GM12872 (cell line): ENCODE data around the gene KAZN.

Source experiments
- TF ChIP-seq, protein P1 (sequence below): IDR thresholded peaks from 3 replicates; pipeline ENCODE4 v1.5.1; 2011; ENCODE audit warnings: low read depth, mild to moderate bottlenecking, low read length, moderate library complexity; ENCODE audit not compliant: insufficient read depth

The KAZN gene

DNA sequence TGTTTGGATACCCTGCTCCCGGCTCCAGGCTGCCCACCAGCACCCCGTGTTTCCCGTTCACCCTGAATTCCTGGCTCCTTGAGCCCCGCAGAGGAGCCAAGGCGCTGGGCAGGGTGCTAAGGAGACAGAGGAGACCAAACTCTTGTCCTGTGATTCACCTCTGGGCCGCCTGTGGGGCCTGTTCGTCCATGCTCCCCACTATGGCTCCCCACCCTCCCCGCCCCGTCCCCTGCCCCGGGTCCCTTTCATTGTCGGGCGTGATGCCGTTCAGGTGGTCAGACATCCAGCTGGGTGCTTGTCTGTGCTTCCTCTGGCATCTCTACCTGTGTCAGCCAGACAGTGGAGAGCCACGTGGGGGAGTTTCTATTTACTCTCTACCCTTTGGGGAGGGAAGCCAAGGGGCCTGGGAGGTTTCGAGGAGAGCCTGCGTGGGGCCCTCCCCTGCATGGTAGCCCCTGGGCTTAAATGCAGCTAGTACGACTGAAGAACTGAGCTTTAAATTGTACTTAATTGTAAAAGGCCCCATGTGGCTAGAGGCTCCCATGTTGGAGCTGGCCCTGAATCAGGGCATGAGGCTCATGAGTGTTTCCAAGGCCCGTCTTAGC, 333.7 kb downstream of the KAZN start:
- TF ChIP-seq, protein P1, sequence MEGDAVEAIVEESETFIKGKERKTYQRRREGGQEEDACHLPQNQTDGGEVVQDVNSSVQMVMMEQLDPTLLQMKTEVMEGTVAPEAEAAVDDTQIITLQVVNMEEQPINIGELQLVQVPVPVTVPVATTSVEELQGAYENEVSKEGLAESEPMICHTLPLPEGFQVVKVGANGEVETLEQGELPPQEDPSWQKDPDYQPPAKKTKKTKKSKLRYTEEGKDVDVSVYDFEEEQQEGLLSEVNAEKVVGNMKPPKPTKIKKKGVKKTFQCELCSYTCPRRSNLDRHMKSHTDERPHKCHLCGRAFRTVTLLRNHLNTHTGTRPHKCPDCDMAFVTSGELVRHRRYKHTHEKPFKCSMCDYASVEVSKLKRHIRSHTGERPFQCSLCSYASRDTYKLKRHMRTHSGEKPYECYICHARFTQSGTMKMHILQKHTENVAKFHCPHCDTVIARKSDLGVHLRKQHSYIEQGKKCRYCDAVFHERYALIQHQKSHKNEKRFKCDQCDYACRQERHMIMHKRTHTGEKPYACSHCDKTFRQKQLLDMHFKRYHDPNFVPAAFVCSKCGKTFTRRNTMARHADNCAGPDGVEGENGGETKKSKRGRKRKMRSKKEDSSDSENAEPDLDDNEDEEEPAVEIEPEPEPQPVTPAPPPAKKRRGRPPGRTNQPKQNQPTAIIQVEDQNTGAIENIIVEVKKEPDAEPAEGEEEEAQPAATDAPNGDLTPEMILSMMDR, result no peak

DNA sequence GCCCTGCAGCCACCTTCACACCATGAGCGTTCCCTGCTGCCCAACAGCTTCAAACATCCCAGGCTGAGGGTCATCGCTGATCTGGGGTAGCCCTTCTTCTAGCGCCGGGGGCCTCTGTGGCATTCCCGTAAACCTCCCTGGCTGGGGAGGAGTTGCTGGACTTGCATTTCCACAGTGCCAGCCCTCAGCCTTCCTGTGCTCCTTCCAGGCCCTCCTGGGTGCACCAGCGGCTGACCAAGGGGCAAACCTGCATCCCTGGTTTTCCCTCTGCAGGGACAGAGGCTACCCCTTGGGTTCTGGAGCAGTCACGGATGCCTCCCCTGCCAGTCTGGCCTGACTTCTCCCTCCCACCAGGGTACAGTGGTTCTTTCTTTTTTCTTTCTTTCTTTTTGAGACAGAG, 336.4 kb downstream of the KAZN start:
- TF ChIP-seq, protein P1, result no peak

DNA sequence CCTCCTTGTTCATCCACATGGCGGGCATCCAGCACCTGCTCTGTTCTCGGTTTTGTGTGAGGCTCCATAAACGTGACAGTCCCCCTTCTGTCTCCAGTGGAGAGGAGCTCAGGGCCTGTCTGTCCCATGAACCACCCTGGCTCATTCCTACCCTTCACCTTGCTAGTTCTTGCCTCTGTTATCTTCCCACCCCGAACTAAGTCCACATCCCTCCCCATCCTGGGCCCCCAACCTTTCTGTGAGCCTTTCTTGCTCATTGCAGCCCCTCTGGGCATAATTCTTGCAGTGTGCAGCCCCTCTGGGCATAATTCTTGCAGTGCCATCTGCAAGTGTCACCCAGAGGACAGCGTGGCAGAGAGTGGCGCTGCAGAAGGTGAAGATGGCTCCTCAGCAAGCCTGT, 338.3 kb downstream of the KAZN start:
- TF ChIP-seq, protein P1, result no peak

DNA sequence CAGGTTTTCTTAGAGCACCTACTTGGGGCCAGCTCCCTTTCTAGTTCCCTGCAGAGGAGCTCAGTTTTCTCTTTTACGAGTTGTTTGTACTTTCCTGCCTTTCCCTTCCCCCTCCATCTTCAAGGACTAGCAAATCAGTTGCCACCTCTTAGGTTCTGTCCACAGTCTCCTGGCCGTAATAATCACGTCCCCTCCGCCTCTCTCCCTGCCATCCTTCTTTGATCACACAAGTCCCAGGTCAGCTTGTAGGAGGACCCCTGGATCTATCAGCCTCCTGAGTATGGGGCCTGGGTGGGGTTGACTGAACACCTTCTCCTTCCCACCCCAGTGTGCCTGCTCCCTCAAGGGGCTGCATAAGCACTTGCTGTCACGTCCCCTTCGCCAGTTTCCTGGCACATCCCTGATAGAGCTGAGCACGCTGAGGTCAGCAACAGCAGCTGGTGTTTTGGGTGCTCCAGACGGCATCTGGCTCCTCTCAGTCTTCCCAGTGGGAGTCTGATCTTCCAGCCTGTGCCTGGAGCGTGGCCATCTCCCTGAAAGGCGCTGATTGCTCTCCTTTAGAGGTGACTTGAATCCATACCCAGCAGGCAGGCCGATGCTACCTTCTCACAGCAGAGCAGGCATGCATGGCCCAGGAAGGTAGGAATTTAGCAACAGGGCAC, 338.9 kb downstream of the KAZN start:
- TF ChIP-seq, protein P1, result no peak

DNA sequence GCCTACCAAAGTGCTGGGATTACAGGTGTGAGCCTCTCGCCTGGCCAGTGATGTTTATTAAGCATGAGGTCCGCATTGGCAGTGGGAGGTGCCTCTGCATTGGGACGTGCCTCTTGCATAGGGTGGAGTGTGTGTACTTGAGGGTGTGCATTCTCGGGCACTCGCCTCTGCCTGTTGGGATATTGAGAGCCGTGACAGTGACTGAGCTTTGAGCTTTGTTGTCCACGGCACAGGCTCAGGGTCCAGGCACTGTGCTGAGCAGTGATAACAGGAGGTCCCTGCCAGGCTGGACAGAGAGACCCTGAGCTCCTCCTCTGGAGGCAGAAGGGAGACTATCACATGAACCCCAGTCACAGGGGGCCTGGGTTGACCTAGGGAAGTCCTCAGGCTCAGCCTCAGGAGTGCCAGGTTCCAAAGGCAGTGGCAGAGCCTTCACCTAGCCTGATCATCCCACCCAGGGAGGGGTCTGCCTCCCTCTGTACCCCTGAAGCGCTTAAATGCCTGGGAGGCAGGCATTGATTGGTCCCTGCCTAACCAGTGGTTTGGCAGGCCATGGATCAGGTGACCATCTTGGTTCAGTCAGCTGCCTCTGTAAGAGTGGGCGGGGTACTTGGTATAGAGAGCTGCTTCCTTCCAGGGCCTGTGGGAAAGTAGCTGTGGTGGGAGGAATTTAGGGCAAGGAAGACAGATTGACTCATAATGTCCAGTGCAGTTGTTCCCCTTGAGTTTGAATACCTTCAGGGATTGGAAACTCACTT, 341.2 kb downstream of the KAZN start:
- TF ChIP-seq, protein P1, result no peak

DNA sequence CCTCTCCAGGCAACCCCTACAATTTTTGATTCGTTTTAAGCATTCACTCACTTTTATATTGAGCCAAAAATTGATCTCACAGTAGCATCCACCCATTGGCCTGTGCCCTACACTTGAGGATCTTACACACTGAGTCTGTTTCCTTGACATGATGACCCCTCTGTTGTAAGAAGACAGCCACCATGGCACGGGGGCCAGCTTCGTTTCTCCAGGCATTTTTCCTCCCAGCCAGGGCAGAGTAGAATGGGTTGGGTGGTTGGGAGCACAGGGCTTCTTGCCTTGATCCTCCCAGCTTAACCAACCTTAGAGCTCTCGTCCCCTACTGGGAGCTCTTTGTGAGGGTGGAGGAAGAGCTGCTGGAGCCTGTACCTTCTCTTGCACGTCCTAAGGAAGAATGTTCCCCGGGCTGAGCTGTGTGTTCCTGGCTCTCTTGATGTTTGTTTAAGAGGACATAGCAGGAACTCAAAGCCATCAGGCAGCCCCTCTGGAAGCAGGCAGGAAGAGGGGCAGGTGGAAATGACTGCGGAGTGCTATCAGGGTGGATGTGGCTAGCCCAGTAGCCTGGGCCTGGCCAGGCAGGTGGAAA, 341.9 kb downstream of the KAZN start:
- TF ChIP-seq, protein P1, result no peak

DNA sequence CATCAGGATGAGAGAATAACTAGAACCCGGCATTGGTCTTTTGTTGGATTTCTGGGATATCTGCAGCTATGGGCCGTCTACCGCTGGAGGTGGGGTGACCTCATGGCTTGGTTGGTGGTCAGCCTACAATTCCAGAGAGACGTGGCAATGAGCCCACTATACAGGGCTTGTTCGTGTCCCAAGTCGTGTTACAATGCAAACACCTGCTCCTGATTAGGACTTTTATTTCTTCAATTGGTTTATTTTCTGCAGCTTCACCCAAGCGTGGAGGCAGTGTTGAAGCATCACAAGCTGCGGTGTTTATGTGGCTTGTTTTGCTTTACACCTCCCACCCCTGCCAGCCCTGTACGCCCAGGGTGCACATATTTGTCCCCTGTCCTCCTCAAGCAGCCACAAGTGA, 343.4 kb downstream of the KAZN start:
- TF ChIP-seq, protein P1, result no peak
